ENCODE results near the gene SIN3A. TPM values are rescaled to one million over a fixed set of nuclear protein-coding genes. Genes with fewer than 3 reads are reported as not detected.

The SIN3A gene
- total and polyA plus RNA-seq, 2 donors (not counting 1 experiment from before 2014, with no cell fraction given) = 32.0 to 153 TPM

- Histone ChIP-seq H3K27ac (ENCODE audit: low read length in 2 of 2) (no peak overlapping the region), H3K9ac (ENCODE audit: low read length) (no peak overlapping the region), H3K79me2 (ENCODE audit: control insufficient read depth, insufficient read depth, low read length) (peaks cover 24% of the 10 kb centered on the region), H3K36me3 (replicated peaks in 1 of 2; ENCODE audit: control extremely low read depth in 1 of 2, control insufficient read depth in 1 of 2, extremely low read depth in 1 of 2, insufficient read depth in 2 of 2, low read length in 1 of 2) (peaks cover 3 to 77% of the 10 kb centered on the region in 2 experiments), H3K4me3 (ENCODE audit: control extremely low read depth in 1 of 5, extremely low read depth in 1 of 5, insufficient read depth in 1 of 5, low read depth in 2 of 5, low read length in 4 of 5) (no peak overlapping the region), H3K27me3 (replicated peaks in 1 of 4; ENCODE audit: control extremely low read depth in 1 of 4, control insufficient read depth in 3 of 4, insufficient read depth in 4 of 4, low read length in 3 of 4) (no peaks in the 10 kb centered on the region), H4K20me1 (ENCODE audit: control insufficient read depth, insufficient read depth, low read length, poor library complexity, severe bottlenecking) (peaks cover 11% of the 10 kb centered on the region), H3K4me1 (ENCODE audit: control insufficient read depth in 2 of 2, insufficient read depth in 2 of 2, low read length in 2 of 2) (no peaks in the 10 kb centered on the region), H3K9me3 (ENCODE audit: control extremely low read depth in 1 of 3, control insufficient read depth in 2 of 3, insufficient read depth in 1 of 3, low read length in 2 of 3) (no peaks in the 10 kb centered on the region), H3K4me2 (replicated peaks; ENCODE audit: low read depth, low read length, poor library complexity, severe bottlenecking) (no peak overlapping the region), H2AFZ (ENCODE audit: insufficient read depth, low read depth, low read length, poor library complexity, severe bottlenecking) (no peak overlapping the region)
- ATAC-seq (ENCODE audit: low read depth) = no peak
- Mint-ChIP-seq H3K27ac (no peak overlapping the region), H3K9me3 (ENCODE audit: insufficient read depth) (no peaks in the 10 kb centered on the region), H3K4me1 (no peaks in the 10 kb centered on the region), H3K27me3 (no peaks in the 10 kb centered on the region), H3K4me3 (no peak overlapping the region)
- 100% methylated on average over 1 of the region's 2 CpGs for WGBS (ENCODE audit: insufficient coverage)
- TF ChIP-seq EZH2 (IDR thresholded peaks at IDR 0.05; ENCODE audit: borderline replicate concordance, insufficient read depth, low read depth, low read length, poor library complexity, severe bottlenecking) = no peak
- no peak for TF ChIP-seq CTCF (IDR thresholded peaks at IDR 0.05)
- no peak for DNase-seq
- POLR2A ChIA-PET = no interaction called here
- CTCF ChIA-PET = interaction anchor here (0.8 kb wide), 1 partner anchor 36 kb away, joined by 4 read pairs; the partner anchor contains the start of gene MAN2C1
- intact Hi-C loops (cut with micrococcal nuclease) = no loop called here
Measured at GRCh38 chr15:75403892-75404291, 47.6 kb downstream of the SIN3A start.

GRCh38 chr15:75397494-75397893 lies 54.0 kb downstream of the SIN3A start:
- ChIA-PET CTCF (interaction anchor here (0.9 kb wide), 1 partner anchor 9 kb away, joined by 3 read pairs; no protein-coding TSS in a partner anchor), POLR2A (no interaction called here)
- no peak overlapping the region for H3K27ac ChIP-seq (ENCODE audit: low read length in 2 of 2)
- no peak overlapping the region for H3K4me2 ChIP-seq (replicated peaks; ENCODE audit: low read depth, low read length, poor library complexity, severe bottlenecking)
- no peaks in the 10 kb centered on the region for H3K27me3 Mint-ChIP-seq
- H3K9me3 ChIP-seq (ENCODE audit: control extremely low read depth in 1 of 3, control insufficient read depth in 2 of 3, insufficient read depth in 1 of 3, low read length in 2 of 3) = no peaks in the 10 kb centered on the region
- H3K36me3 ChIP-seq (replicated peaks in 1 of 2; ENCODE audit: control extremely low read depth in 1 of 2, control insufficient read depth in 1 of 2, extremely low read depth in 1 of 2, insufficient read depth in 2 of 2, low read length in 1 of 2) = peaks cover 6 to 87% of the 10 kb centered on the region in 2 experiments
- H3K79me2 ChIP-seq (ENCODE audit: control insufficient read depth, insufficient read depth, low read length) = peaks cover 18% of the 10 kb centered on the region
- ATAC-seq (ENCODE audit: low read depth) (no peak), DNase-seq (no peak)
- H3K9me3 Mint-ChIP-seq (ENCODE audit: insufficient read depth) = no peaks in the 10 kb centered on the region
- H4K20me1 ChIP-seq (ENCODE audit: control insufficient read depth, insufficient read depth, low read length, poor library complexity, severe bottlenecking) = peaks cover 8% of the 10 kb centered on the region
- no peaks in the 10 kb centered on the region for H3K4me1 ChIP-seq (ENCODE audit: control insufficient read depth in 2 of 2, insufficient read depth in 2 of 2, low read length in 2 of 2)
- no CpG with 5 or more reads among the region's 2 CpGs for WGBS (ENCODE audit: insufficient coverage)
- peaks cover 2% of the 10 kb centered on the region for H3K4me1 Mint-ChIP-seq
- H3K9ac ChIP-seq (ENCODE audit: low read length) = no peak overlapping the region
- H3K27me3 ChIP-seq (replicated peaks in 1 of 4; ENCODE audit: control extremely low read depth in 1 of 4, control insufficient read depth in 3 of 4, insufficient read depth in 4 of 4, low read length in 3 of 4) = no peaks in the 10 kb centered on the region
- intact Hi-C loops (cut with micrococcal nuclease) = no loop called here
- H2AFZ ChIP-seq (ENCODE audit: insufficient read depth, low read depth, low read length, poor library complexity, severe bottlenecking) = no peak overlapping the region
- TF ChIP-seq CTCF (IDR thresholded peaks at IDR 0.05) = no peak
- TF ChIP-seq EZH2 (IDR thresholded peaks at IDR 0.05; ENCODE audit: borderline replicate concordance, insufficient read depth, low read depth, low read length, poor library complexity, severe bottlenecking) = no peak
- H3K4me3 Mint-ChIP-seq = no peak overlapping the region
- H3K27ac Mint-ChIP-seq = no peak overlapping the region
- H3K4me3 ChIP-seq (ENCODE audit: control extremely low read depth in 1 of 5, extremely low read depth in 1 of 5, insufficient read depth in 1 of 5, low read depth in 2 of 5, low read length in 4 of 5) = no peak overlapping the region
